HG03565 (cell line): Measurements from ENCODE around the gene MEMO1.
"Not testable (repeated sequence)": the region's sequence is repeated elsewhere in the genome, so short reads cannot be mapped to it uniquely, and the experiment has no call there.

ENCODE experiments used
- ATAC-seq: cut with Tn5 transposase; IDR thresholded peaks from one replicate; pipeline ENCODE4 v1.9.1; 2021; ENCODE audit warnings: mild to moderate bottlenecking, moderate library complexity; ENCODE audit not compliant: unreplicated experiment

Gene MEMO1

GRCh38 chr2:31998731-31999383 is 12.0 kb downstream of the MEMO1 start:
- ATAC-seq = no peak

- no peak for ATAC-seq
Observed at GRCh38 chr2:31997653-31998052, 13.2 kb downstream of the MEMO1 start.

- ATAC-seq = no peak
Observed at GRCh38 chr2:31996571-31997150, 14.1 kb downstream of the MEMO1 start.

- ATAC-seq = no peak
Observed at GRCh38 chr2:31992934-31993333, 17.9 kb downstream of the MEMO1 start.

GRCh38 chr2:31992025-31992579 is 18.7 kb downstream of the MEMO1 start:
- ATAC-seq = no peak

- no peak for ATAC-seq
Observed at GRCh38 chr2:31989946-31990345, 20.9 kb downstream of the MEMO1 start.

GRCh38 chr2:31987454-31988220 is 23.2 kb downstream of the MEMO1 start:
- ATAC-seq = no peak

- no peak for ATAC-seq
Observed at GRCh38 chr2:31986906-31987305, 23.9 kb downstream of the MEMO1 start.

- no peak for ATAC-seq
Observed at GRCh38 chr2:31983762-31984467, 26.9 kb downstream of the MEMO1 start.

- ATAC-seq = peak; percentile 99
Observed at GRCh38 chr2:31980674-31981356, 30.0 kb downstream of the MEMO1 start.

- no peak for ATAC-seq
Observed at GRCh38 chr2:31979956-31980355, 30.9 kb downstream of the MEMO1 start.

- no peak for ATAC-seq
Observed at GRCh38 chr2:31979018-31979417, 31.8 kb downstream of the MEMO1 start.

- no peak for ATAC-seq
Observed at GRCh38 chr2:31978436-31978835, 32.4 kb downstream of the MEMO1 start.

GRCh38 chr2:31973665-31974064 is 37.1 kb downstream of the MEMO1 start:
- no peak for ATAC-seq

GRCh38 chr2:31972059-31972458 is 38.7 kb downstream of the MEMO1 start:
- no peak for ATAC-seq

GRCh38 chr2:31969178-31969577 is 41.6 kb downstream of the MEMO1 start:
- ATAC-seq = no peak

- no peak for ATAC-seq
Observed at GRCh38 chr2:31967790-31968189, 43.0 kb downstream of the MEMO1 start.

- not testable (repeated sequence) for ATAC-seq
Observed at GRCh38 chr2:31966402-31966801, 44.4 kb downstream of the MEMO1 start.

GRCh38 chr2:31965094-31965493 is 45.7 kb downstream of the MEMO1 start:
- no peak for ATAC-seq

- no peak for ATAC-seq
Observed at GRCh38 chr2:31962757-31963361, 47.9 kb downstream of the MEMO1 start.
